Body of pancreas (tissue), 4 donors: ENCODE results near the gene ATG7.

Experiments used
- CTCF ChIP-seq, 7 experiments: fragments of 450-650 bp in 4 of 7; fragments of 200-600 bp in 3 of 7; sonication (generic) in 3 of 7; IDR thresholded peaks; one replicate each; pipeline ENCODE4 v1.5.1; 2016 to 2019; ENCODE audit warnings: antibody characterized with exemption in 7 of 7
- POLR2A ChIP-seq, 3 donors: fragments of 450-650 bp; IDR thresholded peaks; one replicate each; pipeline ENCODE4 v1.6.1; 2016; ENCODE audit warnings: antibody characterized with exemption in 3 of 3, mild to moderate bottlenecking in 2 of 3

DNA sequence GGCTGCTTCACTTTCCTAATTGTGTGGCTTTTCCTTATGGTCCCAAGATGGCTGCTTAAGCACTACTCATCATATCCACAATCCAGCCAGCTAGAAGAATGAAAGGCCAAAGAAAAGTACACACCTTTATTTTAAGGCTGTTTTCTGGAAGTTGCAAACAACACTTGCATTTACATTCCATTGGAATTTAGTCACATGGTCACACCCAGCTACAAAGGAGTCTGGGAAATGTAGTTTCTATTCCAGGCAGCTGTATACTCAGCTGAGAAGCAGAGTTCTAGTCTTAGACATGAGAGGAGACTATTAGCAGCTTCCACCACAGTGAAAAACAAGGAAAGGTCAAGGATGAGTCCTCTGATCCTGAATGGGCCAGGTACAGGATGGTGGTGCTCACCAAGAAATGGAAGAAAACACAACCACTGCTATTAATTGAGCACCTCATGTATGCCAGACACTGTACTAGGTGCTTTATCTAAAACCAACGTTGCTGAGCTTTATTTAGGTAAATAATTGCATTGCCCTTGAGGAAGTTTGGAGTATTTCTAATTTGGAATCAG lies 28.0 kb upstream of the ATG7 start:
- no peak for TF ChIP-seq POLR2A (IDR thresholded peaks at IDR 0.05)
- TF ChIP-seq CTCF (IDR thresholded peaks at IDR 0.05) = no peak
